Hypothalamus (tissue), 51 donors: ENCODE results near the gene COPRS.
"Not testable (repeated sequence)": the region's sequence is repeated elsewhere in the genome, so short reads cannot be mapped to it uniquely, and the experiment has no call there.

Experiments
- DNase-seq, 51 donors: peaks; one replicate each; lab custom pipeline; 2025; lab: John Stamatoyannopoulos, UW

The COPRS gene

DNA sequence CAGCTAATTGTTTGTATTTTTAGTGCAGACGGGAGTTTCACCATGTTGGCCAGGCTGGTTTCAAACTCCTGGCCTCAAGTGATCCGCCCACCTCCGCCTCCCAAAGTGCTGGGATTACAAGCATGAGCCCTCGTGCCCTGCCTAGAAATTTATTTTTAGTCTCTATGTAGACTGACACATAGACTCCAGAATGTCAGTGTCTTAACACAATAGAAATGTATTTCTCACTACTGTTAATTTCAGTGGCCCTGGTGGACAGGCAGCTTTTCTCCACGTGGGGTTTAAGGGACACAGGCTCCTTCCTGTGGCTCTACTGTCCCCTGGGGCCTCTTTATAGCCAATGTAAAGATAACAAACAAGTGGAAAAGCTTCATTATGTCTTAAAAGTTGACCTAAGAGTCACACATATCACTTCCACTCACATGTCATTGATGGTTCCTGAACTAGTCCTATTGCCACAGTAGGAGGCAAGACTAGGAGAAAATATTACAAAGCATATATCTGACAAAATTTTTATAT lies 43.8 kb downstream of the COPRS start:
- no peak for DNase-seq

DNA sequence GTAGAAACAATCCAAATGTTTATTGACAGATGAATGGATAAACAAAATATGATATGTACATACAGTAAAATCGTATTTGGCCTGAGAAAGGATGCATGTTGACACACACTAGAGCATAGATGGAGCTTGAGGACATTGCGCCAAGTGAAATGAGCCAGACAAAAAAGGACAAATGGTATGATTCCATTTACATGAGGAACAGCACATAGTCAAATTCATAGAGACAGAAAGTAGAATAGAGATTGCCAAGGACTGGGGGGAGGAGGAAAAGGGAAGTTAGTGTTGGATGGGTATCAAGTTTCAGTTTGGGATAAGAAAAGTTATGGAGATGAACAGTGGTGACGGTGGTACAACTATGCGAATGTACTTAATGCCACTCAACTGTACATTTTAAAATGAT lies 47.9 kb downstream of the COPRS start:
- no peak for DNase-seq

DNA sequence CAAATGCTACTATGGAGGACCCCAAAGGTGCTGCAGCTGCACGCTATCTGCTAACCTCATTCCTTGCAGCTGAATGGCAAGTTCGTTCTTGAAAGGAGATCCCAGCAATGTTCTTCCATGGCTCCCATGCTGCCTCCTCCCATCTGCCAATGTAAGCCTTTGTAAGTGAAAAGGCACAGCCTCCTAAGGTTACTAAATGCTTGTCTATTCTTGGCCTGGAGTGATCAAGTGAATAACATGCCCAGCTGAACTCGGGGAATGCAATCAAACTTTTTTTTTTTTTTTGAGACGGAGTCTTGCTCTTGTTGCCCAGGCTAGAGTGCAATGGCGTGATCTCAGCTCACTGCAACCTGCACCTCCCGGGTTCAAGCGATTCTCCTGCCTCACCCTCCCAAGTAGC lies 49.2 kb downstream of the COPRS start:
- DNase-seq: not testable (repeated sequence)

DNA sequence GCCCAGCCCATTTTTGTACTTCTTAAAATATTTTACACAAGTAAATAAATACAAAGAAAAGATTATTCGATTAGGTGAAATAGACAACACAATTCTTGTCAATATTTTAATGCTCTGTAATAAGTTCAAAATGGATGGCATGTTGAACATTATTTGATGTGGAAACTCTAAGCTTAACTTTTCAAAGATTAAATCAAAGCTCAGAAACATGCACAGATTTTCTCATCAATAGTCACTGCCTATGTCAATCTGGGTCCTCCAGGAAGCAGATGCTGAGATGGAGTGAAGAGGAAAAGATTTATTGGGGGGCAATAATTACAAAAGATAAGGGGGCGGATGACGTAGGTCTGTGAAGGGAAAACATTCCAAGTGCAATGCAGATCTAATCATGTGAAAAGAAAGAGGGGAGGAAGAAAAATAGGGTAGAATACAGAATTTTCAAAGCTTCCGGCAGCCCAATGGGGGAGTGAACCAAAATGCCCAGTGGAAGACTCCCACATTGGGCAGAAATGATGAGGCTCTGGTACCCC lies 50.5 kb downstream of the COPRS start:
- no peak for DNase-seq

DNA sequence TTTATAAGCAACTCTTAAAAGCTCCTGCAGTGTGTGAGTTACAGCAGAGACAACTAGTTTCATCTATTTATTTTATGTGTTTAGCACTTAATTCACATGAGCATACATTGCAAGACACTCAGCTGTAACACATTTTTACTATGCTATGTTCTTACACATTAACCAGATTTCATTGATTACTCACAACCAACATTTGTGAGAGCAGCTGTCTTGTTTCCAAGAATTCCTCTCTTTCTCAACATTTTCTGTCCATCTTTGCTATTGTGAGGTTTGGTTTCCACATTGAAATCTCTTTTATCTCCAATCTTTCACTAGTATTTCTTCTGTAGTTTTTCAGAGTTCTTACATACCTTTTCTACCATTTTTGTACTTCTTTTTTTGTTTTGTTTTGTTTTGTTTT lies 51.2 kb downstream of the COPRS start:
- no peak for DNase-seq

DNA sequence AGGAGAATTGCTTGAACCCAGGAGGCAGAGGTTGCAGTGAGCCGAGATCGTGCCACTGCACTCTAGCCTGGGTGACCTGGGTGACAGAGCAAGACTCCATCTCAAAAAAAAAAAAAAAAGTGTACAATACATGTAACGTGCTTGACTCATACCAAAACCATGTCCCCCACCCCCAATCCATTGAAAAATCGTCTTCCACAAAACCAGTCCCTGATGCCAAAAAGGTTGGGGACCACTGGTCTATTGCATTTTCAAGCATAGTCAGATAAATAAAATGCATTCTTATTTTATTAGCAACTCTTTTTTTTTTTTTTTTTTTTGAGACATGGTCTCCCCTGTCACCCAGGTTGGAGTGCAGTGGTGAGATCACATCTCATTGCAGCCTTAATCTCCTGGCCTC lies 52.1 kb downstream of the COPRS start:
- DNase-seq: no peak

DNA sequence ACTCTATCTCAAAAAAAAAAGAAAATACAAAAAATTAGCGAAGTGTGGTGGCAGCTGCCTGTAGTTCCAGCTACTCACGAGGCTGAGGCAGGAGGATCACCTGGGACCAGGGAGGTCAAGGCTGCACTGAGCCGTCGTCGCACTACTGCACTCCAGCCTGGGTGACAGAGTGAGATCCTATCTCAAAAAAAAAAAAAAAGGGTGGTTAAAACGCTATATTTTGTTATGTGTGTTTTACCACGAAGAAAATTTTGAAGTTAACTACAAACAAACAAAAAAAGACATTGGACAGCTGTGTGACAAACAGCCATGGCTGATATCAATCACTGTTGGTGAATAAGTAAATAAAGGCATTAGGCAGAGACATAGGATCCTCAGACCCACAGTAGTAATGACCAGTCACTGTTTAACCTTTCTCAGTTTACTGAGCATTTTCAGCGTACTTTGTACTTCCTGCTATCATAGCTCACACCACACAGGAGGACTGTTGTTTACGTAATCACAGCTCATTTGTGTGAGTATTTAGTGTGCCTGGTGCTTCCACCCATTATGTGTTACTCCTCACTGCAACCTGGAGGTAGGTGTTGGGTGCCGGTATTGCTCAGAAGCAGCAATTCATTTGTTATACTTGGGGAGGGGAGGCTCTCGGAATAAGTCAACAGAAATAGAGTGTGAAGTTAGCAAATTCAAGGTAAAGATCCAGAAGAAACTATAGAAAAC lies 55.4 kb downstream of the COPRS start:
- no peak for DNase-seq

DNA sequence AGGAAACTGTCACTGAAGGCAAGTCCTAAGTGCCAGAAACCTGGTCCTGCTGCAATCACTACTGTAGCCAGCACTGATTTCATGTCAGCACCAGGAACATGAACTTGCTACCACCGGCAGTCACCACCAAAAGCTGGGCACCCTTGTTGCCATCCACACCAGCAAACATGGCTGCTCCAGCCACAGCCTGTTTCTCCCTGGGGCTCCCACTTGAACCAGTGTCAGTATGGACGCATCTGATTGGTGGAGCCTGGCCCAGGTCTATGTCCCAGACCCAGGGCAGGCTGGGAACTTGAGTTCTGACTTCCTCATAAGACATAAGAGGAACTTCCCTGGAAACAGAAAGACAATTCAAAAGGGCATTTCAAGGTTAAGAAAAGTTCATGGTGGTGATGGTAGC lies 56.5 kb downstream of the COPRS start:
- peak in 2 of 51 donors; percentile 2 to 11 for DNase-seq
